ENCODE results near the gene SNX24. TPM values are rescaled to one million over a fixed set of nuclear protein-coding genes. Genes with fewer than 3 reads are reported as not detected.

SNX24 gene
- total and polyA plus RNA-seq, 2 of the 4 experiments (the other 2 are of a cell fraction), result 13.8 to 15.0 TPM

DNA sequence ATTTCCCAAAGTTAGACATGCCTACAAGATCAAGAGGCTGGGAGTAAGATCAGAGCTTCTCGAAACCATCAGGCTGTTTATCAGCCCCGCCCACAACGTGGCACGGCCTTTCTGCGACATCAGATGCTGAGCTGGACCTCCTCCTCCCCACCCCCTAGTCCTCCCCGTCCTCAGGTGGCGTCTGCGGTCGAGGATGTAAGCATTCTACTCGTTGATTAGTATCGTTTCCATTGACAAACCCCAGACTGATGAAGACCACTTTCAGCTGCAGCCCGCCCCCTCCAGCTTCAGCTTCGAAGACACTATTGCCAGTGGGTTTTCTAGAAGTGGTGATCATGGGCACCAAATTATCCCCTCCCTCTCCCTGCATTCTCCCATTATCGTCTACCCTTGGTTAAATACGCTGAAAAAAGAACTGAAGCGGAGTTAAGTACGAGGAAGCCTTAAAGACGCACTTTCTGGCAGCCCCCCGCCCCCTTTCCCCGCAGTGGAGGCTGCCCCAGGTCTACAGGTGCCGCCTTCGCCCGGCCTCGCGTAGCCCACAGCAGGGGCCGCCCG, 190.0 kb downstream of the SNX24 start:
- H4K91ac ChIP-seq (ENCODE audit: insufficient read depth, low read depth, low read length), result no peak overlapping the region
- no peak overlapping the region for H2BK120ac ChIP-seq (ENCODE audit: low read depth, low read length)
- 7% methylated on average over 9 of the region's 27 CpGs; no CpG with 5 or more reads in 1 of the 2 experiments for whole genome bisulfite sequencing, 2 experiments (ENCODE audit: extremely low coverage in 2 of 2, insufficient read length in 1 of 2)
- H2BK5ac ChIP-seq (ENCODE audit: low read depth, low read length, poor library complexity, severe bottlenecking), result no peak overlapping the region
- intact Hi-C loops (cut with micrococcal nuclease), result loop anchor here (5.0 kb wide), 1 partner anchor 327 kb away; no protein-coding TSS in a partner anchor
- H2AFZ ChIP-seq (replicated peaks; ENCODE audit: low read length, poor library complexity), result peak overlapping the region; percentile 100
- H3K4me1 ChIP-seq (ENCODE audit: control insufficient read depth, insufficient read depth, low read length), result no peaks in the 10 kb centered on the region; the same call in 1 of the 2 replicates
- H3K23ac ChIP-seq (ENCODE audit: low read depth, low read length), result peak overlapping the region; percentile 63; the same call in 1 of the 2 replicates
- TF ChIP-seq RAD21 (IDR thresholded peaks at IDR 0.05; ENCODE audit: low read length), result no peak
- TF ChIP-seq POLR2A (IDR thresholded peaks at IDR 0.05; ENCODE audit: low read depth, low read length), result no peak
- TF ChIP-seq MAFK (IDR thresholded peaks at IDR 0.05; ENCODE audit: low read depth, low read length), result no peak
- no peak overlapping the region for H3K18ac ChIP-seq (ENCODE audit: low read depth, low read length)
- H3K14ac ChIP-seq (replicated peaks; ENCODE audit: low read depth, low read length), result no peak overlapping the region
- H4K8ac ChIP-seq (ENCODE audit: low read depth in 2 of 2, low read length in 2 of 2), result no peak overlapping the region; a peak in 2 of 4 replicates
- H3K79me1 ChIP-seq (ENCODE audit: low read depth in 1 of 2, low read length in 2 of 2), result peaks cover 0 to 14% of the 10 kb centered on the region in 2 experiments; a peak in 2 of 4 replicates
- ChIA-PET POLR2A (ENCODE audit: unreplicated experiment) (interaction anchor here (0.5 kb wide), 1 partner anchor 272 kb away, joined by 13 read pairs; no protein-coding TSS in a partner anchor), CTCF (interaction anchor here (0.7 to 1.2 kb wide), 2 partner anchors 10 to 332 kb away, joined by 3 read pairs; no protein-coding TSS in a partner anchor)
- H3K56ac ChIP-seq (ENCODE audit: extremely low read depth, insufficient read depth, low read length), result no peak overlapping the region; the same call in 1 of the 2 replicates
- no peaks in the 10 kb centered on the region for H3K36me3 ChIP-seq (ENCODE audit: control insufficient read depth, insufficient read depth, low read length)
- ATAC-seq (ENCODE audit: low read depth) (no peak), DNase-seq (peak; percentile 27)
- no peaks in the 10 kb centered on the region for H3K27me3 ChIP-seq (ENCODE audit: control insufficient read depth, insufficient read depth, low read length)
- dilution Hi-C loops (cut with HindIII; ENCODE audit: low sequenced_read_pairs, unreplicated experiment), result no loop called here
- peak overlapping the region; percentile 86 for H3K4me2 ChIP-seq (ENCODE audit: low read depth, low read length)
- peak overlapping the region; percentile 79 for H3K4me3 ChIP-seq (ENCODE audit: insufficient read depth, low read depth, low read length)
- H2BK20ac ChIP-seq (ENCODE audit: low read depth, low read length), result no peak overlapping the region
- H3K27ac ChIP-seq (ENCODE audit: insufficient read depth, low read length), result no peak overlapping the region
- no peak overlapping the region for H3K4ac ChIP-seq (ENCODE audit: low read depth, low read length)
- in situ Hi-C loops (cut with MboI; ENCODE audit: low sequenced_read_pairs), result loop anchor here (5.0 kb wide), 1 partner anchor 312 kb away; no protein-coding TSS in a partner anchor
- H3K9me1 ChIP-seq (ENCODE audit: insufficient read depth, low read length), result 0 out of 2 replicates have a peak, but pooled peaks cover 11% of the 10 kb centered on the region
- no peak overlapping the region for H2AK5ac ChIP-seq (ENCODE audit: low read depth, low read length)
- no TSS peak for BruUV-seq (replicated peaks)
- H2BK15ac ChIP-seq (ENCODE audit: low read depth, low read length), result no peak overlapping the region
- peak overlapping the region; percentile 5 for H2AK9ac ChIP-seq (replicated peaks; ENCODE audit: low read depth, low read length, poor library complexity)
- H4K5ac ChIP-seq (ENCODE audit: low read depth, low read length), result no peak overlapping the region
- H3K9ac ChIP-seq (ENCODE audit: low read depth, low read length), result peak overlapping the region; percentile 6; the same call in 1 of the 2 replicates
- 0 out of 2 replicates have a peak, but pooled peaks cover 4% of the 10 kb centered on the region for H4K20me1 ChIP-seq (ENCODE audit: insufficient read depth, low read length)
- H3K9me3 ChIP-seq (ENCODE audit: control insufficient read depth, insufficient read depth, low read length), result no peaks in the 10 kb centered on the region
